ENCODE data around the gene SBNO2.
A peak's percentile ranks its signal among the peaks of the same experiment; 100 is the strongest.

The SBNO2 gene, protein sequence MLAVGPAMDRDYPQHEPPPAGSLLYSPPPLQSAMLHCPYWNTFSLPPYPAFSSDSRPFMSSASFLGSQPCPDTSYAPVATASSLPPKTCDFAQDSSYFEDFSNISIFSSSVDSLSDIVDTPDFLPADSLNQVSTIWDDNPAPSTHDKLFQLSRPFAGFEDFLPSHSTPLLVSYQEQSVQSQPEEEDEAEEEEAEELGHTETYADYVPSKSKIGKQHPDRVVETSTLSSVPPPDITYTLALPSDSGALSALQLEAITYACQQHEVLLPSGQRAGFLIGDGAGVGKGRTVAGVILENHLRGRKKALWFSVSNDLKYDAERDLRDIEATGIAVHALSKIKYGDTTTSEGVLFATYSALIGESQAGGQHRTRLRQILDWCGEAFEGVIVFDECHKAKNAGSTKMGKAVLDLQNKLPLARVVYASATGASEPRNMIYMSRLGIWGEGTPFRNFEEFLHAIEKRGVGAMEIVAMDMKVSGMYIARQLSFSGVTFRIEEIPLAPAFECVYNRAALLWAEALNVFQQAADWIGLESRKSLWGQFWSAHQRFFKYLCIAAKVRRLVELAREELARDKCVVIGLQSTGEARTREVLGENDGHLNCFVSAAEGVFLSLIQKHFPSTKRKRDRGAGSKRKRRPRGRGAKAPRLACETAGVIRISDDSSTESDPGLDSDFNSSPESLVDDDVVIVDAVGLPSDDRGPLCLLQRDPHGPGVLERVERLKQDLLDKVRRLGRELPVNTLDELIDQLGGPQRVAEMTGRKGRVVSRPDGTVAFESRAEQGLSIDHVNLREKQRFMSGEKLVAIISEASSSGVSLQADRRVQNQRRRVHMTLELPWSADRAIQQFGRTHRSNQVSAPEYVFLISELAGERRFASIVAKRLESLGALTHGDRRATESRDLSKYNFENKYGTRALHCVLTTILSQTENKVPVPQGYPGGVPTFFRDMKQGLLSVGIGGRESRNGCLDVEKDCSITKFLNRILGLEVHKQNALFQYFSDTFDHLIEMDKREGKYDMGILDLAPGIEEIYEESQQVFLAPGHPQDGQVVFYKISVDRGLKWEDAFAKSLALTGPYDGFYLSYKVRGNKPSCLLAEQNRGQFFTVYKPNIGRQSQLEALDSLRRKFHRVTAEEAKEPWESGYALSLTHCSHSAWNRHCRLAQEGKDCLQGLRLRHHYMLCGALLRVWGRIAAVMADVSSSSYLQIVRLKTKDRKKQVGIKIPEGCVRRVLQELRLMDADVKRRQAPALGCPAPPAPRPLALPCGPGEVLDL (N-terminal part only)

DNA sequence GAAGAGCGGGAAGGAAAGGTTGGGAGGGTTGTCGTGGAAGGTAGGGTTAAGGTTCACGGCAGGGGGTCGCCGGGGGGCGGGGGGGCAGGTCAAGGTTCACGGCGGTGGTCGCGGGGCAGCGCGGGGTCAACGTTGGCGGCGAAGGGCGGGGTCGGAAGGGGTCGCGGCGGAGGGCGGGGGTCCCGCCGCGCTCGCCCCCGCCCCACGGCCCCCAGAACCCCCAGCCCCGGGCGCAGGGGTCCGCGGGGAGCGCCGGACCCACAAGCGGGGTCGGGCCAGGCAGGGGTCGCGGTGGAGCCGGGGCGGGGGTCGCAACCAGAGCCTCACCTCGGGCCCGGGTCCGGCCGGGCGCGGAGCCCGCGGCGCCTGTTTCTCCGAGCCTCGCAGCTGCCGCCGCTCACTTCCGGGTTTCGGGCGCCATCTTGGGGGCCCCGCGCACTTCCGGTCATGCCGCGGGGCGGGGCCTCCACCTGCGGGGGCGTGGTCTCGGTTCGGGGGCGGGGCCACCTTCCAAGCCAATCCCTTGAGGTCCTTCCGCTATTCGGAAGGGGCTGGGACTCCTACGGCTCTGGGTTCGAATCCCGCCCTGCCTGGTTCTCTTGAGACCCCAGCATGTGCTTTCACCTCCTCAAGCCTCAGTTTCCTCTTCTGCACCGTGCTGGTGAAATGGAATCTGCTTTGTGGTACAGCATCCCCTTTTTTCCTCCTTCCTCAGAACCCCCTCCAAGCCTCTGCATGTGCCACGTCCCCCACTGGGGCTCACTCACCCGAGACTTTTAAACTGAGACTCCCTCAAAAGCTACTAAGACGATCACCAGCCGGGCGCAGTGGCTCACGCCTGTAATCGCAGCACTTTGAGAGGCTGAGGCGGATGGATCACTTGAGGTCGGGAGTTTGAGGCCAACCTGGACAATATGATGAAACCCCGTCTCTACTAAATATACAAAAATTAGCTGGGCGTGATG lies at the start of gene SBNO2:
SBNO2 (minus strand) TSS at position 424 of the 965 bp plus-strand sequence. CDS start 19,992 bp downstream, outside the sequence.
- peak; percentile 61 for DNase-seq (ENCODE audit: low read depth, low spot score)

DNA sequence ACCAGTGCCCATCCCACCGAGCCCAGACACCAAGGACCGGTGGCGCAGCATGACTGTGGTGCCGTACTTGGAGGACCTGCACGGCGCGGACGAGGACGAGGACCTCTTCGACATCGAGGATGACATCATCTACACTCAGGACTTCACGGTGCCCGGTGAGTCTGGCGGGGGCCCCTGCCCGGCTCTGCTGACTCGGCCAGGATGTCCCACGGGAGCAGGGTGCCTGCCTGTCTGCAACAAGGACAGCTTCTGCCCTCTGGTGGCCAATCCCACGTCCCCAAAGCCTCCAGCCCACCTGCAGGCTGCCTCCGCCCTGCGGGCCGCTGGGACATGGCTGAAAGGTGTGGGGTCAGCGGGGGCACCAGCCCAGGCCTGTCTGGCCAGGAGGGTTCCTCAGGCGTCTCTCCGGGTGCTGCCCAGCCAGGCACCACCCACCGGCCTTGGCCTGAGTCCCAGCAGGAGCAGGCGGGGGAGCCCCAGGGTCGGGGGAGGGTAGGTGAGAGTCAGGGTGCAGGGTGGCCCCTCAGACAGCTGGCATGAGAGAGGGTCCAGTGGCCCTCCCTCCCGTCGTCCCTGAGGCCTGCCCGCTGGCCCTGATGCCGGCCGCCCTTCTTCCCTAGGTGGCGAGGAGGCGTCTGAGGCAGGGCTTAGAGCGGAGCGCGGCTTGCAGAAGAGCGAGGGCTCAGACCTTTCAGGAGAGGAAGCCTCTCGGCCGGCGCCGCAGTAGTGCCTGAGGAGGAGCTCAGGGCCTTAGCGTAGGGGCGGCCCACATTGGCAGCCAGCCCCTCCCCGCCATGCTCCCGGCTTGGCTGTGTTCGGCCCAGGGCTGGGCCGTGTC lies 49.2 kb upstream of the SBNO2 start:
- no peak for DNase-seq (ENCODE audit: low read depth, low spot score)

DNA sequence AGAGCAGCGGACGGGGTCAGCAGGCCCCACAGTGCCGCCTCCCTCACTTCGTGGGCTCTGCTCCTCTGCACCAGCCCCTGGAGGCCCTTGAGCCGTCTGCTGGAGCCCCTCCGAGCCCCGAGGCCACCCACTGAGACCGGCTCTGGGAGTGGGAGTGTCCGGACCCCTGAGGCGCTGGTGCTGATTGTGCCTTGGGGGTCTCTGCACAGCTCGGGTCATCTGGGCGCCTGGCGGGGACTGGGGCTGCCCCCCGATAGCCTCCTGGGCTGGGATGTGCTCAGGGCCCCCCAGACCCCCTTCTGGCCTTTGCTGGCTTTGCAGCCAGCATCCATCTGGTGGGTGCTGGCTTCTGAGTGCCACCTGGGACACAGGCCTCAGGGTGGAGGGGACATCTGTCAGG lies 48.3 kb upstream of the SBNO2 start:
- DNase-seq (ENCODE audit: low read depth, low spot score): no peak

DNA sequence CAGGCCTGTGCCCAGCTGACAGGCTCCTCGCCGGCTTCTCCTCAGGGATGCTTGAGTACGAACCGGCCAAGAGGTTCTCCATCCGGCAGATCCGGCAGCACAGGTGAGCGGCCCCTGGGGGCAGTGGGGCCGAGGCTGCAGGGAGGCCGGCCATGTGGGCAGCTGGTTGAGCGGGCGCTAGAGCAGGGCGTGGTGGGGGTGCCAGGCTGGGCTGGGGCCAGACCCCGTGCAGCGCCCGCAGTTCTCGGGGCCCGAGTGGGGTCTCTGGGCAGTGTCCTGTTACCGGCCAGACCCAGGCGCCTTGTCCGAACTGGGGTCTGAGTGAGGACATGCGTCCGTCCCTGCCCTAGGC lies 47.8 kb upstream of the SBNO2 start:
- no peak for DNase-seq (ENCODE audit: low read depth, low spot score)

DNA sequence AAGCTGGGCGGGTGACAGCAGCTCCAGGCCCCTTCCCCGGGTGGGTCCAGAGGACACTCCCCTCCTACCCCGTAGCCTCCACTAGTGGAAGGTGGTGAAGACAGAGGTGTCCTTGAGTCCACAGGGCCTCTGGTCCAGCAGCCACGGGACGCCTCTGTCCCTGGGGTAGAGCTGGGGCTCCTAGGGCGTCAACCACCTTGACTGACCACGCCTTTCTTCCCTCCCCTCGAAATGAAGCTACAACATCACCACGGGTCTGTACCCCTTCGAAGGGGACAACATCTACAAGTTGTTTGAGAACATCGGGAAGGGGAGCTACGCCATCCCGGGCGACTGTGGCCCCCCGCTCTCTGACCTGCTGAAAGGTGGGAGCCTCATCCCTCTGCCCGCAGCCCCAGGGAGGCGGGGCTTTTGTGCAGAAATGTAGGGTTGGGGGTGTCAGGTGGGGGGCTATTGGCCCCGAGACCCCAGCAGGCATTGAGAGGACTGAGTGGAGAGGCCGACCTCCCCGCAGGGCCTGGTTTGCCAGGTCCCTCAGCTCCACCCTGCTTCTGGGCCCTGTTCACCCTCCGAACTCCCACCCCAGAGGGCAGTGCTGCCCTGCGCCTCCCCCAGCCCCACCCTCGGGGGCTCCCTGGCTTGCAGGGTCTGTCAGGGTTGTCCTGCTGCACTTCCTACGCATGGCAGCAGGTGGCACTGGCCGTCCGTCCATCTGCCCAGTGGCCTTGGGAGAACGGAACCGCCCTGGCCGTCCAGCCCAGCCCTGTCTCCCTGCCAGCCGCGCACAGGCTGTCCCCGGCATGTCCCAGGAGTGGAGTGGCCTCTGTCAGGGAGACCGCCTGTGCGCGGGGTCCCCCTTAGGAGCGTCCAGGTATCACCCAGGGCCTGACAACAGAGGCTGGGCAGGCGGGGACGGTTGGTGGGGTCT lies 47.2 kb upstream of the SBNO2 start:
- DNase-seq (ENCODE audit: low read depth, low spot score): no peak

DNA sequence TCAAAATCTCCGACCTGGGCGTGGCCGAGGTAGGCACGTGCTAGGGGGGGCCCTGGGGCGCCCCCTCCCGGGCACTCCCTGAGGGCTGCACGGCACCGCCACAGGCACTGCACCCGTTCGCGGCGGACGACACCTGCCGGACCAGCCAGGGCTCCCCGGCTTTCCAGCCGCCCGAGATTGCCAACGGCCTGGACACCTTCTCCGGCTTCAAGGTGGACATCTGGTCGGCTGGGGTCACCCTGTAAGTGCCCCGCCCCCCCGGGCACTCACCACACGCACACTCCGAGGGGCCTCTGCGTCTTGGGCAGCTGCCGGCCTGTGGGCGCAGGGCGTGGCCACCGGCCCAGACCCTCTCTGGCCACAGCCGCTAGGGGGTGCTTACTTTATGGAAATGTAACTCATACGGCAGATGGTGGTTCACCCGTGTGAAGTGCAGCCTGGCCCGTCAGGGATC lies 46.4 kb upstream of the SBNO2 start:
- no peak for DNase-seq (ENCODE audit: low read depth, low spot score)

DNA sequence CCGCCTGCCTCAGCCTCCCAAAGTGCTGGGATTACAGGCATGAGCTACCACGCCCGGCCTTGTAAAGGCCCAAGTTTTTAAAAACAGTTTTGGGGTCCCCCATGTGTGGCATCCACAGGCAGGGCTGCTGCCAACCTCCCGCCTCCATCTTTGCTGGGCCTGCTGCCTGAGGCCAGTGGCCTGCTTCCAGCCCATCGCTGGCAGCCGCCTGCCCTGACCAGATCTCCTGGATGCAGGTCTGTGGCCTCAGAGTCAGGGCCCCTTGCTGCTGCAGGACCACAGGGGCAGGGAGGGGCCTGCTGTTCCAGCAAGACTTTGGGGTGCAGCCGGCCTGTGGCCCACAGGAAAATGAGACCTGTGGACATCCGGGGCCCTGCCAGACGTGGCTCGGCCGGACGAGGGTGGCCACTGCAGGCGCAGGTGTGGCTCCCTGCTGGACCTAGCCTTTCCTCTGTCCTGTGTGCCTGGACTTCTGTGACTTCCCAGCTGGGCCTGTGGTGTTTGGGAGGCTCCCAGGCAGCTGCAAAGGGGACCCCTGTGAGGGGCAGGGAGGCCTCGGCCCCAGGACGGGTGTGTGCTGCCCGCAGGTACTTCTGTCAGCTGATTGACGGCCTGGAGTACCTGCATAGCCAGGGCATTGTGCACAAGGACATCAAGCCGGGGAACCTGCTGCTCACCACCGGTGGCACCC lies 45.9 kb upstream of the SBNO2 start:
- no peak for DNase-seq (ENCODE audit: low read depth, low spot score)

DNA sequence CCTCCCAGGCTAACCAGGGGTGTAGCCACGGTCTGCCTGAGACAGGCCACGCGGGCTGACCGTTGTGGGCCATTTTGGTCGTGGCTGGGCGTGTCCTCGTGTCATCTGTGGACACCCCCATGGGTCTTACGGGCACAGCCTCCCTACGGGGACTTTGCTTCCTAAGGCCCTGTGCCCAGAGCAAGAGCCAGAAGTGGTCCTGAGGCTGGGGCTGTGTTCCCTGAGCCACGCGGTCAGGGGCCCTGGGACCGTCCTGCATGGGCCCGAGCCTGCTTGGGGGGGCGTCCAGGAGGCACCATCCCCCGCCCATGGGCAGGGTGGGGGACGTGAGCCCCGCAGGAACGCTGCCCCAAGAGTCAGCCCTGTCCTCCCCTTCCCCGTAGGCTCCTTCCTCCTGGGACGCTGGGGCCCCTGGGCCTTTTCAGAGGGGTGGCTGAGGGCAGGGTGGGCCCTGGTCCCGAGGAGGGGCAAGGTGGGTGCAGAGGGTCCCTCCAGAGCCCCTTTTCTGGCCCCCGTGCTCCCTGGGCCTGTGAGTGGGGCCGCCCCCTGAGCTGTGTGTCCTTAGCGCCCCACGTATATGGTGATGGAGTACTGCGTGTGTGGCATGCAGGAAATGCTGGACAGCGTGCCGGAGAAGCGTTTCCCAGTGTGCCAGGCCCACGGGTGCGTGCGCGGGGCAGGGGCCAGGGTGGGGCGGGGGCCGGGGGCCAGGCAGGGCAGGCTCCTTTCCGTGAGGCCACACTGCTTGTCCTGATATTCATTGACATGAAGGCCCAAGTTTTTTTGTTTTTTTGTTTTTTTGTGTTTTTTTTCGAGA lies 44.9 kb upstream of the SBNO2 start:
- no peak for DNase-seq (ENCODE audit: low read depth, low spot score)

DNA sequence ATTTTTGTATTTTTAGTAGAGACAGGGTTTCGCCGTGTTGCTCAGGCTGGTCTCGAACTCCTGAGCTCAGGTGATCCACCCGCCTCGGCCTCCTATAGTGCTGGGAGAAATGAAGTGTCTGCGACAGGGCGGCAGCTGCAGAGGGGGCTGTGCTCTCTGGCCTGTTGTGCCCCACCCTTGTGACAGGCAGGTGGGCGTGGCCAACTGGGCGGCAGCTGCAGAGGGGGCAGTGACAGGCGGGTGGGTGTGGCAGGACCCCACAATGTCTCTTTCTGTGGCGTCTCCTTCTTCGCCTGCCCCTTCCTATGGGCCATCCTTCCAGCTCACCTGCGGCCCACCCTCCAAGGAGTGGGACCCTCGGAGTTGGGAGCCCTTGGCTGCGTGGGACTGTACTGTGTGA lies 43.3 kb upstream of the SBNO2 start:
- no peak for DNase-seq (ENCODE audit: low read depth, low spot score)

DNA sequence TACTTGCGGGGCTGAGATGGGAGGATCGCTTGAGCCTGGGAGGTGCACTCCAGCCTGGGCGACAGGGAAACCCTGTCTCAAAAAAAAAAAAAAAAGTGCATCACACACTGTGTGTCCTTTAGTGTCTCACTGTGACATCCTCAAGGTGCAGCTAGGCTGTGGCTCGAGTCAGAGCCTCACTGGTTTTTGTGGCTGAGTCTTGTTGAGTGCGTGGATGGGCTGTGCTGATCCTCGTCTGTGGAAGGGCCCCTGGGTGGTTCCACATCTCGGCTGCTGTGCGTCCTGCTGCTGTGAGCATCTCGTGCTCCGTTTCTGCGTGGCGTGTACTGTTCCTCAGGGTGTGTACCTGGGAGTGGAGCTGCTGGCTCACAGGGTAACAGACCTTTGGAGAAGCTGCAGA lies 42.7 kb upstream of the SBNO2 start:
- no peak for DNase-seq (ENCODE audit: low read depth, low spot score)

DNA sequence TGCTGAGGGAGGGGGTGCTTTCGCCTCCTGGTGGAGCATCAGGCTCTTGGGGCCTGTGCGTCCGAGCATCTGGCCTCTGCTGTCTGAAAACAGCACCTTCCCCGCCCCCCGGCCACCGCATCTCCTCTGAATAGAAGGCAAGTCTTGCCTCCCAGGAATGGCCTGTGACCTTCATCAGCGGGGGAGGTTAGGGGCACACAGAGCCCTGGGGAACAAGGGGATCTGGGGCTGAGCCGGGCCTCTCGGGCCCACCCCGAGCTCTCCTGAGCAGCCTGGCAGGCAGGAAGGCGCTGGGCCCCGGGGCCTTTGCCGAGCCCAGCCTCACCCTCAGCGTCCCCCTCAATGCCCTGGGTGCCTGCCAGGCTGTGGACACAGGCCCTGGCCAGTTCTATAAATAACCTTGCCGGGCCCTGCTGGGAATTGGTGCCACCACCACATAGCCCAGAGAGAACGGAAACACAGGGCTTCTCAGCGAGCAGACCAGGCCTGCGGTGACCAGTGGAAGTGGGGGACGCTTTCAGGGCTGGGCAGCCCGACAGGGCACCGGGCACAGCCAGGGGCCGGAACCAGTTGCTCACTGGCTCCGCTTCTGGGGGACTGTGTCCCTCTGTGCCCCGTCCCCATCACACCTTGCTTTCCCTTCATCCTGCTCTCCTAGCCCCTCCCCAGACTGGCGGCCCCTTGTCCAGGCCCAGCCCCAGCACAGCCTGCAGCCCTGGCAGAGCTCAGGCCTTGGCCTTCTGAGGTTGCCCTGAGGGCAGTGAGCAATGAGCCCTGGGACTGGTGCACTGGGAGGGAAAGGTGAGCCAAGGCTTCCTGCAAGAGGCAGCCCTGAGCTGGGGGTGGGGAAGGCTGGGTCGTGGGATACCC lies 41.0 kb upstream of the SBNO2 start:
- no peak for DNase-seq (ENCODE audit: low read depth, low spot score)

DNA sequence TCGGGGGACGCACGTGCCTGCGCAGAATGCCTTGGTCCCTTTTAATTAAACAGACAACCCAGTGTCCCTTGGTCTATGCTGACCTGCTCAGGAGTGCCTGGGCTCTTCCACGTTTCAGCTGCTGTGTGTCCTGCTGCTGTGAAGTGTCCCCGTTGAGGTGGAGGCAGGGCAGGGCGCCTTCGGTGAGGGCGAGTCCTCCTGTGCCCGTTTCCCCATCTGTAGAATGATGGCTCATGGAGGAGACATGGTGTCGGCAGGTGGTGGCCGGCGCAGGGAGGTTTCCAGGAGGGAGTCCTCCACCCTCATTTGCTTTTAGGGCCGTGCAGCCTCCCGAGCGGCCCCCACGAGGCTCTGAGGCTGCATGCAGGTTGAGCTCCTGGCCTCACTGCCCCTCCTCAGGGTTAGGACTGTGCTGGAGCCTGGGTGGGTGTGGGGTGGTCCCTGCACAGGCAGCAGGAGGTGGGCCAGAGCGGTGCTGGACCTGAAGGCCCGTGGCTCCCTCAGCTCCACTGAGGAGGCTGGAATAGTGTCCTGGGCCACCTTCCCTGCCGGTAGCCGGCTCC lies 40.3 kb upstream of the SBNO2 start:
- no peak for DNase-seq (ENCODE audit: low read depth, low spot score)

DNA sequence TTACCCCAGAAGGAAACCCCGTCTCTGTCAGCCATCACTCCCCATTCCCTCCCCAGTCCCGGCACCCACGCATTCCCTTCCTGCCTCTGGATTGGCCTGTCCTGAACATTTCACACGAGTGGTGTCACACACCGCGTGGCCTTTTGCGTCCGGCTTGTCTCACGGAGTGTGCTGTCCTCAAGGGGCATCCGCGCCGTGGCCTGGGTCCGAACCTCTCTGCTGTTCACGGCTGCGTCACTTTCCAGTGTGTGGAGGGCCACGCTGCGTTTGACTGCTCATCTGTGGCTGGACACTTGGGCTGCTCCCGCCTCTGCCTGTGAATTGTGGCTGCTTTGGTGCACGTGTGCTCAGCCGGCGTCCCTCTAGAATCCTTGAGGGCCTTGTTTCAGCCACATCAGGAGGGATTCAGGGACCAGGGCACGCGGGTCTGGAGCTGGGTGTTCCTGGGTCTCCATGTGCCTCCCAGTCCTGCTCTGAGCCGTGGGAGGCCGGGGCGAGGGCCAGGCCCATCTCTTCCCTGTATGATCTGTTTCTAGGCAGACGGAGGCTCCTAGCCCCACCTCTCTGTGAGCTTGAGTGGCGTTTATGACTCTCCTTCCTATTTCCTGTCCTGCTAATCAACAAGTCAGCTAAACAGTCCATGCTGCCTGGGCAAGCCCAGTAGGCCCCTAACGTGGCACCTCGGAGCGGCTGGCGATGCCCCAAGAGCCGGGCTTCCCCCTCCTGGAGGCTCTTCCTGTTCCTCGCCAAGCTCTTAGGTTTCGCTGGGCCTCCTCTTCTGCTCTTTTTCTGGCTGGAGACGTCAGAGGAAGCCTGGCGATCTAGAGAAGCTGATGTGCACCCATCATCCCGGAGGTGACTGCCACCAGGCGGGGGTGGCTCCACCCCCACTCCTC lies 39.6 kb upstream of the SBNO2 start:
- DNase-seq (ENCODE audit: low read depth, low spot score): no peak

DNA sequence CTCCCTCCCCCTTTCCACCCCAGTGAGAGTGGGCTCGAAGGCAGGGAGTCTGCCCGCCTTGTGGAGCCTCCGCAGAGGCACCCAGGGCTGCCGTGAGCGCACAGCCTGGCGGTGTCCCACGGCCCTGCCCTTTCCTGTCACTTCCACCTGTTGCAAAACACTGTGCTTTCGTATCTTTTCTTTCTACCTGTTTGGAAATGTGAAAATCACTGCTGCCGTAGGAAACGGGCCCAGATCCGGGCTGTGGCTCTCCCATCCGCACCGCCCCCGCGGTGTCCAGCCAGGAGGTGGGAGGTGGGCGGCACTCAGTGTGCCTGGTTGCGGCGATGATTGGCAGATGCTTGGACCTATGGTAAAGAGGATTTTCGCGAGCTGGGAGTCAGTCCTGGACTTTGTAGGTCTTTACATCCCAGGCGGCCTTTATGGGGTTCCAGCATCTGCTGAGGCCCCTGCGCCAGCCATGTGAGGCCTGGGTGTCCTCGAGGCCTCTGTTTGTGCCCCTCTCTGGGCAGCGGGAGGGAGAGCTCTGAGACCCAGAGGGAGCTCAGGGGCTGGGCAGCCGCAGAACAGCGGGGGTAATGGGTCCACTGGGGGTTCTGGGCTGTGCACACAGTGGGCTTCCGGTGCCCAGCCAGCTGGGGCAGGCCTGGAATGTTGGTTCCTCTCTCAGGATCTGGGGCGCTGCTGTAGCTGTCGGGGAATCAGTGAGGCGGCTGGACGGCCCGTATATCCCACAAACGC lies 37.6 kb upstream of the SBNO2 start:
- no peak for DNase-seq (ENCODE audit: low read depth, low spot score)
